GM10248 (cell line): ENCODE data around the gene LIN52.
"Not testable (repeated sequence)": the region's sequence is repeated elsewhere in the genome, so short reads cannot be mapped to it uniquely, and the experiment has no call there.

ENCODE experiments used
- CTCF ChIA-PET: fragments of 300-600 bp; sonication (Branson Sonifier 250); formaldehyde crosslinking; extraction: SDS; loops from one replicate; lab custom pipeline; 2021; ENCODE audit warnings: antibody characterized with exemption; lab: Yijun Ruan, JAX
- POLR2A ChIA-PET: fragments of 350-650 bp; sonication (Branson Sonifier 250); formaldehyde crosslinking; extraction: SDS; loops from one replicate; lab custom pipeline; 2020; ENCODE audit warnings: antibody characterized with exemption; lab: Yijun Ruan, JAX
- DNase-seq: peaks from one replicate; pipeline ENCODE4 v3.0.0; 2012; ENCODE audit errors: extremely low spot score
- TF ChIP-seq, protein P1 (sequence below): IDR thresholded peaks from 2 replicates; pipeline ENCODE4 v1.5.1; 2012; ENCODE audit warnings: mild to moderate bottlenecking, low read depth; ENCODE audit errors: extremely low read depth, missing control alignments, control extremely low read depth

The LIN52 gene

DNA sequence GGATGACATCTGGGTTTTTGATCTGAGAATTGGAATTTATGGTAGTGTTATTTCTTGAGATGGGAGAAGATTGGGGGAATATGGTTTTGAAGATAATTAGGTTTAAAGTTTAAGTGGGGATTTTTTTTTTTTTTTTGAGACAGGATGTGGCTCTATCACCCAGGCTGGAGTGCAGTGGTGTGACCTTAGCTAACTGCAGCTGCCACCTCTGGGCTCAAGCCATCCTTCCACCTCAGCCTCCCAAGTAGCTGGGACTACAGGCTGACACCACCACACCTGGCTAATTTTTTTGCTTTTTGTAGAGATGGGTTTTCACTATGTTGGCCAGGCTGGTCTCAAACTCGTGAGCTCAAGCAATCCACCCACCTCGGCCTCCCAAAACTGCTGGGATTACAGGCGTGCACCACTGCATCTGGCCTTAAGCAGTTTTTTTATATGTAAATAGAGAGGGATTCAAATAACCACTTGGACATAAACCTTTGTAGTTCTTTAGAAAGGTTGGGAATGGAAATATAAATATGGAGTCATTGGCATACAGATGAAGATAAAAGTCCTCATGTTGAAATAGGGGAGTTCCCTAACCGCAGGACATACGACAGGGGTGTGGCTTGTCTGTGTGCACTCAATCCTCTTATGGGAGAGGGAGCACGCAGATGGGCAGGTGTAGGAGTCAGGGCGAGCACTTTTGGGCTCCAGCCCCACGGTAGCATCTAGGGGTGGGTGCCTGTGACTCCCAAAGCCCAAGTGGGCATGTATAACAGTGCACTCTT is 4.7 kb downstream of the LIN52 start:
- no peak for DNase-seq
- POLR2A ChIA-PET, result no interaction called here
- TF ChIP-seq, protein P1, sequence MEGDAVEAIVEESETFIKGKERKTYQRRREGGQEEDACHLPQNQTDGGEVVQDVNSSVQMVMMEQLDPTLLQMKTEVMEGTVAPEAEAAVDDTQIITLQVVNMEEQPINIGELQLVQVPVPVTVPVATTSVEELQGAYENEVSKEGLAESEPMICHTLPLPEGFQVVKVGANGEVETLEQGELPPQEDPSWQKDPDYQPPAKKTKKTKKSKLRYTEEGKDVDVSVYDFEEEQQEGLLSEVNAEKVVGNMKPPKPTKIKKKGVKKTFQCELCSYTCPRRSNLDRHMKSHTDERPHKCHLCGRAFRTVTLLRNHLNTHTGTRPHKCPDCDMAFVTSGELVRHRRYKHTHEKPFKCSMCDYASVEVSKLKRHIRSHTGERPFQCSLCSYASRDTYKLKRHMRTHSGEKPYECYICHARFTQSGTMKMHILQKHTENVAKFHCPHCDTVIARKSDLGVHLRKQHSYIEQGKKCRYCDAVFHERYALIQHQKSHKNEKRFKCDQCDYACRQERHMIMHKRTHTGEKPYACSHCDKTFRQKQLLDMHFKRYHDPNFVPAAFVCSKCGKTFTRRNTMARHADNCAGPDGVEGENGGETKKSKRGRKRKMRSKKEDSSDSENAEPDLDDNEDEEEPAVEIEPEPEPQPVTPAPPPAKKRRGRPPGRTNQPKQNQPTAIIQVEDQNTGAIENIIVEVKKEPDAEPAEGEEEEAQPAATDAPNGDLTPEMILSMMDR, result no peak
- CTCF ChIA-PET, result no interaction called here

DNA sequence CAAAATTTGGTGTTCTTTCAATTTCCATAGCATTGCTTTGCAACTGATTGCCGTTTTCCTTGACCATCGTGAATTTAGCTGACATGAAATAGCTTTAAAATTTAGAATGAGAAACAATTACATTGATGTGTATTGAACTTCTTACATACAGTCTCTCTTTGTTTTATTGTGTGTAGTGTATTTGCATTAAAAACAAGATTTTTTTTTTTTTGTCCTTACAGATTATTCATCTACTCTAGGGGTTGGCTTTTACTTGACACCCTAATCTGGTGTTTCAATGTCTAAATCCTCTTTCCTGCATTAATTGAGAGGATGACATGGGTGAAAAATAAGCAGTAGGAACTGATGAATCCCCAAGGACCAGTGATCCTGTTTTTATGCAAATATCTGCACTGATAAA is 20.6 kb downstream of the LIN52 start:
- DNase-seq, result no peak
- POLR2A ChIA-PET, result no interaction called here
- CTCF ChIA-PET, result no interaction called here
- TF ChIP-seq, protein P1, result no peak

DNA sequence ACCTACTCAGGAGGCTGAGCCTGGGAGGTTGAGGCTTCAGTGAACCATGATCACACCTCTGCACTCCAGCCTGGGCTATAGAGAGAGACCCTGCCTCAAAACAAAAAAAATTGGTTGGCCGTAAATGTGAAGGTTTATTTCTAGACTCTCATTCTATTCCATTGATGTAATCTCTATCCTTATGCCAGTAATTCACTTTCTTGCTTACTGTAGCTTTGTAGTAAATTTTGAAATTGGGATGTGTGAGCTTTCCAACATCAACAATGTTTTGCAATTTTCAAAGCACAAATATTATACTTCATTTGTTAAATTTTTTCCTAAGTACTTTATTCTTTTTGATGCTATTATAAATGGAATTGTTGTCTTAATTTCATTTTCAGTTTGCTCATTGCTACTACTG is 24.6 kb downstream of the LIN52 start:
- POLR2A ChIA-PET, result no interaction called here

DNA sequence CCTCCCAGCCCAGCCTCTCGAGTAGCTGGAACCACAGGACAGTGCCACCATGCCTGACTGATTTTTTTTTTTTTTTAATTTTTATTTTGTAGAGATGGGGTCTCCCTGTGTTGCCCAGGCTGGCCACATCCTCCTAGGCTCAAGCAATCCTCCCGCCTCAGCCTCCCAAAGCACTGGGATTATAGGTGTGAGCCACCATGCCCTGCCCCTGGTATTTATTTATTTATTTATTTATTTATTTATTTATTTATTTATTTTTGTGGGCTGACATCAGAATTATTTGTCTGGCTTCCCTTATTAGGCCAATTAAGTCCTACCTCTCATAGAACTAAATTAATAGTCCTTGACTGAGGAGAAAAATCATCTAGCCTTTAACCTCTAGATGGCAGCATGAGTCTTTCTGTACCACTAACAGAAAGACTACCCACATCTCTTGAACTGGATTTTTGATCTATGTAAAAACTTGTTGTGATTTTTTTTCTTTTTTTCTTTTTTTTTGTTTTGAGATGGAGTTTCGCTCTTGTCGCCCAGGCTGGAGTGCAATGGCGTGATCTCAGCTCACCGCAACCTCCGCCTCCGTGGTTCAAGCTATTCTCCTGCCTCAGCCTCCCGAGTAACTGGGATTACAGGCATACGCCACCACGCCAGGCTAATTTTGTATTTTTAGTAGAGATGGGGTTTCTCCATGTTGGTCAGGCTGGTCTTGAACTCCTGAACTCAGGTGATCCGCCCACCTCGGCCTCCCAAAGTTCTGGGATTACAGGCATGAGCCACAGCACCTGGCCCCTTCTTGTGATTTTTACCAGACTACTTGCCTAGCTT is 26.9 kb downstream of the LIN52 start:
- TF ChIP-seq, protein P1, result peak; percentile 60
- CTCF ChIA-PET, result interaction anchor here (0.6 to 3.0 kb wide), 22 partner anchors 10 to 449 kb away, joined by 3 to 21 read pairs (median 4); no protein-coding TSS in a partner anchor
- POLR2A ChIA-PET, result not testable (repeated sequence)
- DNase-seq, result peak; percentile 62

More for the DNA sequence above, 24.6 kb downstream of the LIN52 start:
- CTCF ChIA-PET, result interaction anchor here (1.0 to 1.5 kb wide), 3 partner anchors 10 to 144 kb away, joined by 3 to 7 read pairs (median 5); no protein-coding TSS in a partner anchor
- TF ChIP-seq, protein P1, result no peak
- no peak for DNase-seq

DNA sequence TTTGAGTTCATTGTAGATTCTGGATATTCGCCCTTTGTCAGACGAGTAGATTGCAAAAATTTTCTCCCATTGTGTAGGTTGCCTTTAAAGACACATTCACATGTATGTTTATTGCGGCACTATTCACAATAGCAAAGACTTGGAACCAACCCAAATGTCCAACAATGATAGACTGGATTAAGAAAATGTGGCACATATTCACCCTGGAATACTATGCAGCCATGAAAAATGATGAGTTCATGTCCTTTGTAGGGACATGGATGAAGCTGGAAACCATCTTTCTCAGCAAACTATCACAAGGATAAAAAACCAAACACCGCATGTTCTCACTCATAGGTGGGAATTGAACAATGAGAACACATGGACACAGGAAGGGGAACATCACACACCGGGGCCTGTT is 40.7 kb downstream of the LIN52 start:
- CTCF ChIA-PET, POLR2A ChIA-PET, DNase-seq: not testable (repeated sequence)

DNA sequence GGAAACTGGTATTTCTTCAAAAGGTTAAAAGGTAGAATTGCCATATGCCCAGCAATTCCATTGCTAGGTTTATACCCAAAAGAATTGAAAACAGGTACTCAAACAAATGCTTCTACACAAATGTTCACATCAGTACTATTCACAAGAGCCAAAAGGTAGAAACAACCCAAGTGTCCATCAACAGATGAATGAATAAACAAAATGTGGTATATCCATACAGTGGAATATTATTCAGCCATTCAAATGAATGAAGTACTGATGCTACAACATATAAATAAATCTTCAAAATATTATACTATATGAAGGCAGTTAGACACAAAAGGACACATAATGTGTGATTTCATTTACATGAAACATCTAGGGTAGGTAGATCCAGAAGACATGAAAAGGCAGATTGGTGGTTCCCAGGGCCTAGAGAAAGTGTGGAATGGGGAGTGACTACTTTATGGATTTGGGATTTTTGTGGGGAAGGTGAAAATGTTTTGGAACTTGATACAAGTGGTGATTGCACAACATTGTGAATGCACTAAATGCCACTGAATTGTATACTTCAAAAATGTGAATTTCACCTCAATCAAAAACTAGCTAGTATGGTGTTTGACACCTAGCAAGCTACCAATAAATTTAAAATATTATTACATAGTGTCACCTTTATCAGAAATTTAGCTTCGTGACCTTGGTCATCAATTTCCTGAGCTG is 41.7 kb downstream of the LIN52 start:
- POLR2A ChIA-PET, result no interaction called here
- TF ChIP-seq, protein P1, result no peak
- CTCF ChIA-PET, result interaction anchor here (0.7 to 1.3 kb wide), 2 partner anchors 9 to 14 kb away, joined by 4 read pairs; no protein-coding TSS in a partner anchor
- no peak for DNase-seq
